Lung (tissue), 12 donors: ENCODE data around the gene SHISA7. TPM values are rescaled to one million over a fixed set of nuclear protein-coding genes. Genes with fewer than 3 reads are reported as not detected.

ENCODE experiments used
- ATAC-seq: fragments of 200-7000 bp; cut with Tn5 transposase; one replicate; pipeline ENCODE4 v1.9.1; 2020; ENCODE audit warnings: moderate number of reproducible peaks; ENCODE audit not compliant: insufficient read depth, low FRiP score
- DNase-seq, 3 donors: peaks; one replicate each; pipeline ENCODE4 v3.0.0-alpha.2; 2013 to 2017
- H3K27ac ChIP-seq, 2 donors: one replicate each; pipeline ENCODE4 v1.5.1; 2013; ENCODE audit warnings: mild to moderate bottlenecking in 2 of 2, moderate library complexity in 2 of 2, control low read depth in 1 of 2, inconsistent platforms in 1 of 2, low read depth in 1 of 2, low read length in 1 of 2
- H3K27me3 ChIP-seq, 3 donors: one replicate each; pipeline ENCODE4 v1.5.1; 2013; ENCODE audit warnings: low read length in 2 of 3; ENCODE audit not compliant: control insufficient read depth in 3 of 3, insufficient read depth in 3 of 3
- H3K36me3 ChIP-seq, 4 donors: one replicate each; pipeline ENCODE4 v1.5.1; 2013; ENCODE audit warnings: low read length in 4 of 4, mild to moderate bottlenecking in 1 of 4, moderate library complexity in 1 of 4; ENCODE audit not compliant: control insufficient read depth in 4 of 4, insufficient read depth in 4 of 4
- H3K4me1 ChIP-seq, 5 donors: one replicate each; pipeline ENCODE4 v1.5.1; 2013; ENCODE audit warnings: low read length in 5 of 5, mild to moderate bottlenecking in 2 of 5, moderate library complexity in 1 of 5; ENCODE audit not compliant: control insufficient read depth in 5 of 5, insufficient read depth in 5 of 5
- H3K4me3 ChIP-seq: one replicate; pipeline ENCODE4 v1.5.1; 2013; ENCODE audit warnings: mild to moderate bottlenecking, control low read depth, moderate library complexity
- H3K9ac ChIP-seq, 2 donors: one replicate each; pipeline ENCODE4 v1.5.1; 2013; ENCODE audit warnings: low read length in 2 of 2, control low read depth in 1 of 2; ENCODE audit not compliant: insufficient read depth in 1 of 2
- H3K9me3 ChIP-seq, 4 donors: one replicate each; pipeline ENCODE4 v1.5.1; 2013; ENCODE audit warnings: low read length in 3 of 4, mild to moderate bottlenecking in 1 of 4, moderate library complexity in 1 of 4; ENCODE audit not compliant: control insufficient read depth in 4 of 4, insufficient read depth in 3 of 4
- CTCF ChIP-seq: IDR thresholded peaks from 2 replicates; pipeline ENCODE4 v1.5.1; 2012; ENCODE audit warnings: mild to moderate bottlenecking; ENCODE audit errors: control extremely low read depth, extremely low read depth
- WGBS, 2 donors: extraction: QIAGEN DNeasy Blood & Tissue Kit; methylation state at CpG; one replicate each; pipeline ENCODE4 v1.1.7; 2013; 5-methylcytosine and 5-hydroxymethylcytosine counted together
- polyA plus RNA-seq, 2 donors: library from polyadenylated mRNA; stranded (reverse); fragments of 200-250 nt; gene quantifications; one replicate each; pipeline ENCODE4 v1.2.1, GENCODE V29; 2013
- total RNA-seq, 2 donors: library from RNA; depleted of rRNA in 1 of 2; stranded (reverse); fragments of >200 nt in 1 of 2; gene quantifications; one replicate each; pipeline ENCODE4 v1.2.1, GENCODE V29; 2014 to 2021
- donor health status: control.
- donor health status: control.
- donor health status: Bipolar disorder and iron deficiency.
- donor health status: healthy.
- donor health status: DM: yes; HTN: yes; CAD: no.

SHISA7 gene
- total and polyA plus RNA-seq, 4 donors = 0.03 to 0.14 TPM; not detected in 2

GRCh38 chr19:55466241-55466614, 23.1 kb upstream of the SHISA7 start:
- TF ChIP-seq CTCF = no peak
- Histone ChIP-seq H3K4me1 (peaks cover 0 to 7% (median 0%) of the 10 kb centered on the region in 5 donors), H3K4me3 (no peak overlapping the region), H3K27me3 (no peaks in the 10 kb centered on the region), H3K36me3 (no peaks in the 10 kb centered on the region), H3K27ac (no peak overlapping the region), H3K9ac (no peak overlapping the region), H3K9me3 (no peaks in the 10 kb centered on the region)
- ATAC-seq (no peak), DNase-seq (no peak)
- WGBS, 2 donors = 85 to 90% methylated on average over 4 of the region's 4 CpGs

GRCh38 chr19:55465460-55466240, 22.6 kb upstream of the SHISA7 start:
- no peak for ATAC-seq
- 77 to 84% methylated on average over 11 of the region's 11 CpGs for WGBS, 2 donors
- H3K27me3 ChIP-seq = no peaks in the 10 kb centered on the region
- H3K27ac ChIP-seq = no peak overlapping the region
- no peak overlapping the region for H3K9ac ChIP-seq
- no peak for TF ChIP-seq CTCF
- H3K4me3 ChIP-seq = no peak overlapping the region
- DNase-seq = no peak
- H3K9me3 ChIP-seq = no peaks in the 10 kb centered on the region
- H3K4me1 ChIP-seq = peaks cover 0 to 12% (median 0%) of the 10 kb centered on the region in 5 donors
- no peaks in the 10 kb centered on the region for H3K36me3 ChIP-seq

- Histone ChIP-seq H3K9me3 (no peaks in the 10 kb centered on the region), H3K27me3 (no peaks in the 10 kb centered on the region), H3K4me3 (no peak within 1 kb of the TSS), H3K4me1 (peaks cover 0 to 22% (median 1%) of the 10 kb centered on the region in 5 donors), H3K36me3 (no peaks in the 10 kb centered on the region), H3K9ac (no peak within 1 kb of the TSS), H3K27ac (no peak within 1 kb of the TSS)
- TF ChIP-seq CTCF = no peak
- 60 to 75% methylated on average over 12 to 14 of the region's 14 CpGs for WGBS, 2 donors
- DNase-seq (no peak), ATAC-seq (no peak)
These were observed 21.6 kb upstream of the SHISA7 start, which contains the start of gene C19orf85 for GRCh38 chr19:55464662-55465054. Gene C19orf85 (minus strand): TSS chr19:55464751. CDS start chr19:55464554, 197 bp downstream.
